Lower lobe of right lung (tissue), 2 donors: ENCODE results near the gene HOMEZ. TPM values are rescaled to one million over a fixed set of nuclear protein-coding genes. Genes with fewer than 3 reads are reported as not detected.
A peak's percentile ranks its signal among the peaks of the same experiment; 100 is the strongest.
"Not testable (repeated sequence)": the region's sequence is repeated elsewhere in the genome, so short reads cannot be mapped to it uniquely, and the experiment has no call there.

Experiments used
- ATAC-seq, 2 donors: fragments of 200-7000 bp; cut with Tn5 transposase; one replicate each; pipeline ENCODE4 v1.9.1; 2020 to 2022; ENCODE audit warnings: mild to moderate bottlenecking in 2 of 2, moderate library complexity in 2 of 2
- DNase-seq: peaks from one replicate; pipeline ENCODE4 v3.0.0-alpha.2; 2020
- H3K27ac ChIP-seq: fragments of 200-600 bp; one replicate; pipeline ENCODE4 v1.8.0; 2022
- H3K27me3 ChIP-seq: fragments of 200-600 bp; one replicate; pipeline ENCODE4 v1.8.0; 2022; ENCODE audit warnings: low read depth
- H3K36me3 ChIP-seq: fragments of 200-600 bp; one replicate; pipeline ENCODE4 v1.8.0; 2022; ENCODE audit warnings: mild to moderate bottlenecking
- H3K4me1 ChIP-seq: fragments of 200-600 bp; one replicate; pipeline ENCODE4 v1.8.0; 2022
- H3K4me3 ChIP-seq: fragments of 200-600 bp; one replicate; pipeline ENCODE4 v1.8.0; 2022; ENCODE audit warnings: mild to moderate bottlenecking
- H3K9me3 ChIP-seq: fragments of 200-600 bp; one replicate; pipeline ENCODE4 v1.8.0; 2022
- intact Hi-C: fragments of 100-400 bp; cut with DNase I; formaldehyde crosslinking; loops from one replicate; pipeline ENCODE4 v1.11.0; 2022
- total RNA-seq: library from RNA; stranded (reverse); fragmentation: NEBNext Ultra II Directional; extraction: Animal tissue kit (Norgen Biotek cat#: 25700); gene quantifications from one replicate; pipeline ENCODE4 v1.2.1, GENCODE V29; 2021
- TF ChIP-seq, protein P1 (sequence below): fragments of 200-600 bp; IDR thresholded peaks from one replicate; pipeline ENCODE4 v1.8.0; 2022; ENCODE audit warnings: antibody characterized with exemption, mild to moderate bottlenecking
- donor health status: DM: no; HTN: yes; CAD: no; lungs with severe emphysema.

HOMEZ gene
- total RNA-seq, 1 donor from 2014 or later: 12.4 TPM

DNA sequence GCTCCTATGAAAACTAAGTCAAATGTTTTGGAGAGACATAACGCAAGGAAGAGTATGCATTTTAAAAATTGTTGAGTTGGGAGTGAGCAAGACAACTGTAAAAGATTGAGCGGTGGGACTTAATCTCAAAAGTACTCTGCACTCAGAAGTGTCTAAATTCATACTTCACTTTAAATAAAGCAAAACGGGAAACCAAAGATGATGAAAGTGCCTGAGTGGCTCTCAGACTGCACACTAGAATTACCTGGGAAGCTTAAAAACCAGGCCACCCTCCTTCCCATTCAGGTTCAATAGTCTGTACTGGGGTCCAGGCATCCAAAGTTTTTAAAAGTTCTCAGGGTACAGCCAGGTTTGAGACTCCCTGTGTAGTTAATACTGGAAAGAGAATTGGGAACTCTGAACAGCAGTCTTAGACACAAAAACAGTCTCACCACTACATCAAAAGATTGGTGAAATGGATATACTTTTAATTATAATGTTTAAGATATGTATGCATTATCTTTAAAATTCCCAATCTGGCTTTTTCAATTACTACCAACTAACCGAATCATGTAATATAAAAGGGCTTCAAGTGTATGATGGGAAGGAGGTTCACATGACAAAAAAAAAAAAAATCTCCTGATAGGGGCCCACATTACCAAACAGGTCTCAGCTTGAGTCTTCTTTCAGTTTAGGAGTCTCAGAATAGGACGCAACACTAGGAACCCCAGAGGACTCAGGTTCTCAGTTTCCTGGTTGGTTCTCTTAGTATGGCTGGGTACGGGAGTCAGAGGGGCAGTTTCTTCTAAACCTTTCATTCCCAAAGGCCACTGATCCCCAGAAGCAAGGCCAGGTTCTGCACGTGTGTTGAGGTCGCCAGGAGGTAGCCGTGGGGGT lies 1.0 kb downstream of the HOMEZ start:
- intact Hi-C loops: no loop called here
- Histone ChIP-seq H3K9me3 (no peaks in the 10 kb centered on the region), H3K4me3 (peak overlapping the region; percentile 79), H3K4me1 (peaks cover 24% of the 10 kb centered on the region), H3K36me3 (no peaks in the 10 kb centered on the region), H3K27me3 (no peaks in the 10 kb centered on the region), H3K27ac (peak overlapping the region; percentile 89)
- TF ChIP-seq, protein P1, sequence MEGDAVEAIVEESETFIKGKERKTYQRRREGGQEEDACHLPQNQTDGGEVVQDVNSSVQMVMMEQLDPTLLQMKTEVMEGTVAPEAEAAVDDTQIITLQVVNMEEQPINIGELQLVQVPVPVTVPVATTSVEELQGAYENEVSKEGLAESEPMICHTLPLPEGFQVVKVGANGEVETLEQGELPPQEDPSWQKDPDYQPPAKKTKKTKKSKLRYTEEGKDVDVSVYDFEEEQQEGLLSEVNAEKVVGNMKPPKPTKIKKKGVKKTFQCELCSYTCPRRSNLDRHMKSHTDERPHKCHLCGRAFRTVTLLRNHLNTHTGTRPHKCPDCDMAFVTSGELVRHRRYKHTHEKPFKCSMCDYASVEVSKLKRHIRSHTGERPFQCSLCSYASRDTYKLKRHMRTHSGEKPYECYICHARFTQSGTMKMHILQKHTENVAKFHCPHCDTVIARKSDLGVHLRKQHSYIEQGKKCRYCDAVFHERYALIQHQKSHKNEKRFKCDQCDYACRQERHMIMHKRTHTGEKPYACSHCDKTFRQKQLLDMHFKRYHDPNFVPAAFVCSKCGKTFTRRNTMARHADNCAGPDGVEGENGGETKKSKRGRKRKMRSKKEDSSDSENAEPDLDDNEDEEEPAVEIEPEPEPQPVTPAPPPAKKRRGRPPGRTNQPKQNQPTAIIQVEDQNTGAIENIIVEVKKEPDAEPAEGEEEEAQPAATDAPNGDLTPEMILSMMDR: no peak
- peak in 1 of 2 donors; percentile 33 for ATAC-seq
- no peak for DNase-seq

DNA sequence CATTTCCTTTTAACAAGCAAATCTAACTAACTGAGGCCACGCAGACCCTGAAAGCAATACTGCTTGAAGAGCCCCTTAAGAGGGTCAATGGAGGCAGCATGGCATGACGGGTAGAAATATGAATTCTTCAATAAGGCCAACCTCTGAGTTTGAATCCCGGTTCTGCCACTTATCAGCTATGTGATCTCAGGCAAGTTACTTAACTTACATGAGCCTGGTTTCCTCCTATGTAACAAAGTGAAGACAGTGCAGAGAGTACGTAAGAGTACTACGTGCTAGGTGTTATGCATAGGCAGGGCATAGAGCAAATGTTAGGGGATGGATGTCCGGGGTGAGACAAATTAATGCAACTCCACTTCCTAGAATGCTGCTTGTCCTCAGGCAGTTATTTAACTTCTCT lies 4.7 kb downstream of the HOMEZ start:
- intact Hi-C loops: no loop called here
- H3K27ac ChIP-seq: no peak overlapping the region

DNA sequence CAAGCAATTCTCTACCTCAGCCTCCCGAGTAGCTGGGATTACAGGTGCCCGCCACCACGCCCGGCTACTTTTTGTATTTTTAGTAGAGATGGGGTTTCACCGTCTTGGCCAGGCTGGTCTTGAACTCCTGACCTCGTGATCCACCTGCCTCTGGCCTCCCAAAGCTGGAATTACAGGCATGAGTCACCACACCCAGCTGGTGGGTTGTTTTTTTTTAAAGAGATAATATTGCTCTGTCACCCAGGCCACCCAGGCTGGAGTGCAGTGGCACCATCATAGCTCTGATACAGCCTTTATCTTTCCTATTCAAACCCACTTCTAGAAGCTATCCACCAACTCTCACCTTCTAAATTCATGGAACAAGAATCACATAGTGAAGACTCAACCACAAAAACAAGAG lies 8.0 kb downstream of the HOMEZ start:
- H3K27me3 ChIP-seq, H3K4me3 ChIP-seq, intact Hi-C loops, DNase-seq, H3K9me3 ChIP-seq, H3K4me1 ChIP-seq, ATAC-seq, H3K27ac ChIP-seq: not testable (repeated sequence)
- H3K36me3 ChIP-seq: peaks cover 15% of the 10 kb centered on the region

More for the DNA sequence above, 4.7 kb downstream of the HOMEZ start:
- Histone ChIP-seq H3K36me3 (peaks cover 8% of the 10 kb centered on the region), H3K4me3 (no peak overlapping the region), H3K4me1 (peaks cover 15% of the 10 kb centered on the region), H3K27me3 (no peaks in the 10 kb centered on the region), H3K9me3 (no peaks in the 10 kb centered on the region)
- TF ChIP-seq, protein P1: no peak
- DNase-seq (no peak), ATAC-seq (no peak)

DNA sequence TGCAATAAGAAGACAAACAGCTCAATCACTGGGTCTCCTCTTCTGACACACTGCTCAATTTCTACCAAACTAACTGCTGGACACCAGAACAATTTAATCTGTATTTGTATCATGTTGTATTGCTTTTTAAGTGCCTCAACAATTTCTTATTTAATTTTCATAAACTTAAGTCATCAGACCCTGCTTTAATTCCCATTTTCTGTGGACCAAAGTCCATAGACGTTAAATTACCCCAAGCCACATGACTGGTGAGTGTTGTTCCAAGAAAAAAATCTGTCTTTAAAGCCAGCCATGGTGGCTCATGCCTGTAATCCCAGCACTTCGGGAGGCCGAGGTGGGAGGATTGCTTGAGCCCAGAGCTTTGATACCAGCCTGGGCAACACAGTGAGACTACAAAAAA lies 8.7 kb downstream of the HOMEZ start:
- TF ChIP-seq, protein P1: no peak

DNA sequence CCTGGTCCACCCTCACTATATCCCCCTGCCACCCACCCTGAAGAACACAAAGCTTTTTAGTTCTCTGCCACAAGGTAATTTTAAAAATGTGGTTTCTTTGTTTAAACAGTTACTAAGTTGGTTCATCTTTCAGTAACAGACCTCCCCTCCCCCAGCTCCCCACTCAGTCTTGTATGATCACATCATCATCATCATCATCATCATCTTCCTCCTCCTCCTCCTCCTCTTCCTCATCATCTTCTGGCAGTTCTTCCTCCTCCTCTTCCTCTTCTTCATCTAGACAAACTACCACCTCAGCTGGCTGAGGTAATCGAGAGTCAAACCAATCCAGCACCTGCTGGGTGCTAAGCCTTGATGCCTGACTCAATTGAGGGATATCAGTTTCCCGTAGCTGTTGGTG lies 10.5 kb downstream of the HOMEZ start:
- Histone ChIP-seq H3K9me3 (no peaks in the 10 kb centered on the region), H3K36me3 (peaks cover 15% of the 10 kb centered on the region), H3K27ac (no peak overlapping the region), H3K4me1 (no peaks in the 10 kb centered on the region), H3K4me3 (no peak overlapping the region), H3K27me3 (no peaks in the 10 kb centered on the region)
- intact Hi-C loops: no loop called here
- ATAC-seq (no peak), DNase-seq (no peak)
- TF ChIP-seq, protein P1: no peak

More for the DNA sequence above, 8.7 kb downstream of the HOMEZ start:
- no peak for DNase-seq
- H3K36me3 ChIP-seq: peaks cover 15% of the 10 kb centered on the region
- ATAC-seq: no peak
- no peaks in the 10 kb centered on the region for H3K4me1 ChIP-seq
- no peaks in the 10 kb centered on the region for H3K9me3 ChIP-seq
- no peaks in the 10 kb centered on the region for H3K27me3 ChIP-seq
- intact Hi-C loops: no loop called here
- no peak overlapping the region for H3K4me3 ChIP-seq
- H3K27ac ChIP-seq: no peak overlapping the region

DNA sequence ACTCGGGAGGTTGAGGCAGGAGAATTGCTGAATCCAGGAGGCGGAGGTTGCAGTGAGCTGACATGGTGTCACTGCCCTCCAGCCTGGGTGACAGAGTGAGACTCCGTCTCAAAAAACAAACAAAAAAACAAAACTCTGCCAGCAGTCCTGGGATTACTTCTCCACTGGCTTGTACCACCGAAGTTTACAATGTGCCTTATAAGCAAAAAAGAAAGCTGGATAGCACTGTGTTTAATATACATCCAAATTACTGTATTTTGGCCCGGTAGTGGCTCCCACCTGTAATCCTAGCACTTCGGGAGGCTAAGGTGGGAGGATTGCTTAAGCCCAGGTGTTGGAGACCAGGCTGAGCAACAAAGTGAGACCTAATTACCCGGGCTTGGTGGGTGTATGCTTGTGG lies 16.7 kb downstream of the HOMEZ start:
- intact Hi-C loops: no loop called here

DNA sequence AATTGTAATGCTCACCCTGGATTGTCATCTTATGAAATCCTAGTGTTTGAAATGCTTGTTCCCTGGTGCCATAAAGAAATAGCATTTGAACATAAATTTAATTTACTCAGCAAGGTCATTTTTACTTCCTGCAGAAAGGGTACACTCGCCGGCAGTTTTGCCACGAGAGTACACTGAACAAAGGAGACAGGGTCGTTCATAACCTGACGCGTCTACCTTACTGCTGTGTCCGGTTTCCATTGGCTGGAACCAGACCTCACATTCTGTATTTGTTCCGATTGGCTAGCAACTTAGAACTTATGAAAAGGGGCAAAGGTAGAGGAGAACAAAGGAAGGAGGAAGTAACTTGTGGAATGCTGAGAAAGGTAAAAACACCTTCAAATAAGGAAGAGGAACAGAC lies 25.1 kb downstream of the HOMEZ start:
- H3K36me3 ChIP-seq, H3K27ac ChIP-seq, H3K9me3 ChIP-seq, H3K4me3 ChIP-seq, intact Hi-C loops, H3K4me1 ChIP-seq, H3K27me3 ChIP-seq, ATAC-seq, DNase-seq: not testable (repeated sequence)

More for the DNA sequence above, 16.7 kb downstream of the HOMEZ start:
- no peaks in the 10 kb centered on the region for H3K27me3 ChIP-seq
- TF ChIP-seq, protein P1: no peak
- no peak overlapping the region for H3K4me3 ChIP-seq
- H3K9me3 ChIP-seq: no peaks in the 10 kb centered on the region
- no peak for ATAC-seq
- no peaks in the 10 kb centered on the region for H3K4me1 ChIP-seq
- H3K27ac ChIP-seq: no peak overlapping the region
- H3K36me3 ChIP-seq: no peaks in the 10 kb centered on the region
- DNase-seq: no peak
